Osteoblast (primary cell): ENCODE results near the gene ZNF564. TPM values are rescaled to one million over a fixed set of nuclear protein-coding genes. Genes with fewer than 3 reads are reported as not detected.
A peak's percentile ranks its signal among the peaks of the same experiment; 100 is the strongest.
"Not testable (repeated sequence)": the region's sequence is repeated elsewhere in the genome, so short reads cannot be mapped to it uniquely, and the experiment has no call there.

Experiments used
- DNase-seq: peaks from one replicate; pipeline ENCODE4 v3.0.0; 2011; ENCODE audit warnings: low spot score, mixed read lengths; ENCODE audit not compliant: insufficient read length; ENCODE audit errors: missing footprints
- H2AFZ ChIP-seq: 2 replicates; pipeline ENCODE4 v1.6.0; 2011; ENCODE audit warnings: mild to moderate bottlenecking, low read length
- H3K27ac ChIP-seq: 2 replicates; pipeline ENCODE4 v1.5.1; 2011; ENCODE audit warnings: mild to moderate bottlenecking, low read depth, low read length, moderate library complexity
- H3K27me3 ChIP-seq: 2 replicates; pipeline ENCODE4 v1.6.0; 2012; ENCODE audit warnings: mild to moderate bottlenecking, control low read depth, inconsistent platforms, low read length, moderate library complexity; ENCODE audit not compliant: insufficient read depth
- H3K36me3 ChIP-seq: 2 replicates; pipeline ENCODE4 v1.5.1; 2011; ENCODE audit warnings: mild to moderate bottlenecking, low read length, control low read depth, moderate library complexity; ENCODE audit not compliant: insufficient read depth
- H3K4me1 ChIP-seq: 2 replicates; pipeline ENCODE4 v1.5.1; 2011; ENCODE audit warnings: mild to moderate bottlenecking, low read length, control low read depth, moderate library complexity; ENCODE audit not compliant: insufficient read depth
- H3K4me2 ChIP-seq: 2 replicates; pipeline ENCODE4 v1.6.0; 2011; ENCODE audit warnings: mild to moderate bottlenecking, low read length; ENCODE audit not compliant: insufficient read depth
- H3K4me3 ChIP-seq: fragments of 200-600 bp; sonication (generic); 3 replicates; pipeline ENCODE4 v1.5.1; 2012; ENCODE audit warnings: mild to moderate bottlenecking, low read length, inconsistent platforms; ENCODE audit not compliant: insufficient read depth
- H3K79me2 ChIP-seq: 2 replicates; pipeline ENCODE4 v1.6.0; 2012; ENCODE audit warnings: mild to moderate bottlenecking, low read length, control low read depth, inconsistent platforms; ENCODE audit not compliant: insufficient read depth
- H3K9me3 ChIP-seq: 2 replicates; pipeline ENCODE4 v1.5.1; 2011; ENCODE audit warnings: low read depth, low read length, control low read depth
- H4K20me1 ChIP-seq: 2 replicates; pipeline ENCODE4 v1.6.0; 2012; ENCODE audit warnings: mild to moderate bottlenecking, low read length, control low read depth; ENCODE audit not compliant: insufficient read depth
- CTCF ChIP-seq: IDR thresholded peaks from 2 replicates; pipeline ENCODE4 v1.5.1; 2011; ENCODE audit warnings: mild to moderate bottlenecking, low read depth, low read length, moderate library complexity; ENCODE audit errors: extremely low read depth
- total RNA-seq: library from RNA; depleted of rRNA; stranded (reverse); fragments of >200 nt; gene quantifications from 2 replicates; pipeline ENCODE4 v1.2.3, GENCODE V29; 2012

Gene ZNF564
- total RNA-seq, 1 donor: 9.0 TPM

DNA sequence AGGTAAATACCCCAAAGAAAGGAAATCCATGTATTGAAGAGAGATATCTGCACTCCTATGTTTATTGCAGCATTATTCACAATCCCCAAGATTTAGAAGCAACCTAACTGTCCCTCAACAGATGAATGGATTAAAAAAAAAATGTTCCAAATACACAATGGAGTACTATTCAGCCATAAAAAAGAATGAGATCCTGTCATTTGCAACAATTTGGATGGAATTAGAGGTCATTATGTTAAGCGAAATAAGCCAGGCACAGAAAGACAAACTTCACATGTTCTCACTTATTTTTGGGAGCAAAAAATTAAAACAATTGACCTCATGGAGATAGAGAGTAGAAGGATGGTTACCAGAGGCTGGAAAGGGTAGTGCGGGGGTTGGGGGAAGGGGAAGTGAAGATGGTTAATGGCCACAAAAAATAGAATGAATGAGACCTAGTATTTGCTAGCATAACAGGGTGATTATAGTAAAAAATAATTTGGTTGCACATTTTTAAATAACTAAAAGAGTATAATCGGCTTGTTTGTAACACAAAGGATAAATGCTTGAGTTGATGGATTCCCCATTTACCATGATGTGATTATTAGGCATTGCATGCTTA lies 56.9 kb downstream of the ZNF564 start:
- Histone ChIP-seq H3K4me1 (peaks cover 11% of the 10 kb centered on the region), H3K4me3 (no peak overlapping the region), H2AFZ (no peak overlapping the region), H3K4me2 (peak overlapping the region; percentile 99), H3K36me3 (no peaks in the 10 kb centered on the region), H3K27ac (no peak overlapping the region), H3K27me3 (no peaks in the 10 kb centered on the region), H4K20me1 (no peaks in the 10 kb centered on the region), H3K79me2 (no peaks in the 10 kb centered on the region), H3K9me3 (no peaks in the 10 kb centered on the region)
- no peak for TF ChIP-seq CTCF
- DNase-seq: no peak

DNA sequence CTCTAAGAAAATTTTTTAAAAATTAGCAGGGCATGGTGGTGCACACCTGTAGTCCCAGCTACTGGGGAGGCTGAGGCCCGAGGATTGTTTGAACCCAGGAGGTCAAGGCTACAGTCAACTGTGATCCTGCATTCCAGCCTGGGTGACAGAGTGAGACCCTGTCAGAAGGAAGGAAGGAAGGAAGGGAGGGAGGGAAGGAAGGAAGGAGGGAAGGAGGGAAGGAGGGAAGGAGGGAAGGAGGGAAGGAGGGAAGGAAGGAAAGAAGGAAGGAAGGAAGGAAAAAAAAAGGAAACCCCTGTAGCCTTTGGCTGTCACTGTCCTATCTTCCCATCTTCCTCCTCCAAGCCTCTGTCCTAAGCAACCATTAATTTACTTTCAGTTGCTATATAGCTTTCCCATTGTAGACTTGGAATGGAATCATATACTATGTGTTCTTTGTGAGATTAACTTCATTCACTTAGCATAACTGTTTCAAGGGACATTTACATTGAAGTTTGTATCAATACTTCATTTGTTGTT lies 65.0 kb downstream of the ZNF564 start:
- not testable (repeated sequence) for H2AFZ ChIP-seq, H3K9me3 ChIP-seq, H3K4me2 ChIP-seq, H4K20me1 ChIP-seq, H3K27me3 ChIP-seq, DNase-seq, H3K4me3 ChIP-seq, H3K36me3 ChIP-seq, H3K27ac ChIP-seq
- peaks cover 11% of the 10 kb centered on the region for H3K4me1 ChIP-seq
- peaks cover 20% of the 10 kb centered on the region for H3K79me2 ChIP-seq

DNA sequence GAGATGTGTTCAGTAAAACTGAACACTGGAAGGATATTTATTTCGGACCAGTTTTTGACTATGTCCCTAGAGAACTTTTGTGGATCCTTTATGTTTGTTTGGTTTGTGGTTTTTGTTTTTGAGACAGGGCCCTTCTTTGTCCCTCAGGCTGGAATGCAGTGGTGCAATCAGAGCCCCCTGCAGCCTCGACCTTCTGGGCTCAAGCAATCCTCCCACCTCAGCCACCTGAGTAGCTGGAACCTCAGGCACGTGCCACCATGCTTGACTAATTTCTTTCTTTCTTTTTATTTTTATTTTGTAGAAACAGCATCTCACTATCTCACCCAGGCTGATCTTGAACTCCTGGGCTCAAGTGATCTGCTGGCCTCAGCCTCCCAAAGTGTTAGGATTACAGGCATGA lies 65.7 kb downstream of the ZNF564 start:
- no peak for TF ChIP-seq CTCF
- no peak overlapping the region for H3K27ac ChIP-seq
- no peaks in the 10 kb centered on the region for H3K27me3 ChIP-seq
- no peak overlapping the region for H2AFZ ChIP-seq
- H3K4me2 ChIP-seq: peak overlapping the region; percentile 99
- DNase-seq: no peak
- H3K36me3 ChIP-seq: no peaks in the 10 kb centered on the region
- peaks cover 20% of the 10 kb centered on the region for H3K79me2 ChIP-seq
- H3K9me3 ChIP-seq: no peaks in the 10 kb centered on the region
- no peak overlapping the region for H3K4me3 ChIP-seq
- H4K20me1 ChIP-seq: peaks cover 3% of the 10 kb centered on the region
- H3K4me1 ChIP-seq: peaks cover 11% of the 10 kb centered on the region

GRCh38 chr19:12485052-12485416 lies 66.2 kb downstream of the ZNF564 start:
- peaks cover 11% of the 10 kb centered on the region for H3K4me1 ChIP-seq
- H3K27me3 ChIP-seq: no peaks in the 10 kb centered on the region
- H3K4me3 ChIP-seq: peak overlapping the region; percentile 96
- H3K4me2 ChIP-seq: peak overlapping the region; percentile 99
- peak overlapping the region; percentile 52 for H3K27ac ChIP-seq
- H3K9me3 ChIP-seq: no peaks in the 10 kb centered on the region
- no peaks in the 10 kb centered on the region for H3K36me3 ChIP-seq
- peaks cover 20% of the 10 kb centered on the region for H3K79me2 ChIP-seq
- peak overlapping the region; percentile 95 for H2AFZ ChIP-seq
- H4K20me1 ChIP-seq: peaks cover 3% of the 10 kb centered on the region
- peak; percentile 57 for DNase-seq
- no peak for TF ChIP-seq CTCF
